ENCODE data around the gene MACROD2. TPM values are rescaled to one million over a fixed set of nuclear protein-coding genes. Genes with fewer than 3 reads are reported as not detected.

MACROD2 gene
- polyA plus RNA-seq, 1 donor (not counting 4 experiments of a cell fraction or from before 2014, with no cell fraction given): 0.71 TPM

GRCh38 chr20:14732996-14733395 lies 737.7 kb downstream of the MACROD2 start:
- Histone ChIP-seq H3K9me3 (ENCODE audit: control insufficient read depth, low read depth, low read length) (no peaks in the 10 kb centered on the region), H4K20me1 (ENCODE audit: control insufficient read depth, extremely low read depth, insufficient read depth, low read length) (no peaks in the 10 kb centered on the region), H3K79me2 (ENCODE audit: control insufficient read depth, insufficient read depth, low read length) (no peaks in the 10 kb centered on the region), H3K4me2 (ENCODE audit: control insufficient read depth, extremely low read depth, insufficient read depth, low read depth, low read length) (no peak overlapping the region), H3K27me3 (ENCODE audit: control insufficient read depth, extremely low read depth, insufficient read depth, low read length) (no peaks in the 10 kb centered on the region), H3K9me1 (ENCODE audit: control insufficient read depth, extremely low read depth, insufficient read depth, low read length) (no peaks in the 10 kb centered on the region), H3K36me3 (ENCODE audit: control insufficient read depth in 2 of 2, extremely low read depth in 1 of 2, insufficient read depth in 2 of 2, low read length in 2 of 2) (no peaks in the 10 kb centered on the region), H3K4me3 (ENCODE audit: control insufficient read depth in 2 of 3, extremely low read depth in 1 of 3, insufficient read depth in 2 of 3, low read depth in 1 of 3, low read length in 3 of 3) (no peak overlapping the region), H3K4me1 (ENCODE audit: control insufficient read depth, extremely low read depth, insufficient read depth, low read length) (no peaks in the 10 kb centered on the region), H3K27ac (ENCODE audit: control insufficient read depth, insufficient read depth, low read length) (no peak overlapping the region), H2AFZ (ENCODE audit: control insufficient read depth, low read length) (no peak overlapping the region), H3K9ac (ENCODE audit: control insufficient read depth, extremely low read depth, insufficient read depth, low read length) (no peak overlapping the region)
- FAIRE-seq (no peak), DNase-seq (ENCODE audit: low read depth, low spot score) (no peak)
- no peak for TF ChIP-seq EZH2 (IDR thresholded peaks at IDR 0.05; ENCODE audit: low read length)
- TF ChIP-seq, protein P1, sequence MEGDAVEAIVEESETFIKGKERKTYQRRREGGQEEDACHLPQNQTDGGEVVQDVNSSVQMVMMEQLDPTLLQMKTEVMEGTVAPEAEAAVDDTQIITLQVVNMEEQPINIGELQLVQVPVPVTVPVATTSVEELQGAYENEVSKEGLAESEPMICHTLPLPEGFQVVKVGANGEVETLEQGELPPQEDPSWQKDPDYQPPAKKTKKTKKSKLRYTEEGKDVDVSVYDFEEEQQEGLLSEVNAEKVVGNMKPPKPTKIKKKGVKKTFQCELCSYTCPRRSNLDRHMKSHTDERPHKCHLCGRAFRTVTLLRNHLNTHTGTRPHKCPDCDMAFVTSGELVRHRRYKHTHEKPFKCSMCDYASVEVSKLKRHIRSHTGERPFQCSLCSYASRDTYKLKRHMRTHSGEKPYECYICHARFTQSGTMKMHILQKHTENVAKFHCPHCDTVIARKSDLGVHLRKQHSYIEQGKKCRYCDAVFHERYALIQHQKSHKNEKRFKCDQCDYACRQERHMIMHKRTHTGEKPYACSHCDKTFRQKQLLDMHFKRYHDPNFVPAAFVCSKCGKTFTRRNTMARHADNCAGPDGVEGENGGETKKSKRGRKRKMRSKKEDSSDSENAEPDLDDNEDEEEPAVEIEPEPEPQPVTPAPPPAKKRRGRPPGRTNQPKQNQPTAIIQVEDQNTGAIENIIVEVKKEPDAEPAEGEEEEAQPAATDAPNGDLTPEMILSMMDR (optimal IDR thresholded peaks at IDR 0.05 in 1 of 3, IDR thresholded peaks at IDR 0.05 in 1 of 3, conservative IDR thresholded peaks at IDR 0.05 in 1 of 3; ENCODE audit: extremely low read depth in 1 of 3, insufficient read depth in 2 of 3, low read length in 3 of 3): no peak
- dilution Hi-C loops (cut with MboI; ENCODE audit: extremely low pct_ligation_motif_present, low sequenced_read_pairs): no loop called here

DNA sequence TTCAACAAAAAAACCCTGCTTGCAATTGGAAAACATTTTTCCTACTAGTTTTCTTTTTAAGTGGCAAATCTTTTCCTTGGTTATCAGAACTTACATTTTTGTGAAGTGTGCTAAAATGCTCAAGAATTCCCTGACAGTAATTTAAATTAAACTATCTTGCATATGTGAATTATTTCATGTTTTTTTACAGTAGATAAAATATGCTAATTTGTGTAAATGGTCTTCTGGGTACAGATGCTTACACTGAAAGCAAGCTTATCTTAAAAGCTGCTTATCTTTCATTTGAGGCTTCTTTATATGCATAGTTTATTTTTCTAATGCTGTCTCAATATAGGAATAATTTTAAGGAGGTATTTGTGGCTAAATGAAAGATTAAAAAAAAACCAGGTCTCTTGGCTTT lies 745.1 kb downstream of the MACROD2 start:
- TF ChIP-seq, protein P1 (optimal IDR thresholded peaks at IDR 0.05 in 1 of 3, IDR thresholded peaks at IDR 0.05 in 1 of 3, conservative IDR thresholded peaks at IDR 0.05 in 1 of 3; ENCODE audit: extremely low read depth in 1 of 3, insufficient read depth in 2 of 3, low read length in 3 of 3): no peak
- TF ChIP-seq EZH2 (IDR thresholded peaks at IDR 0.05; ENCODE audit: low read length): no peak
- Histone ChIP-seq H2AFZ (ENCODE audit: control insufficient read depth, low read length) (no peak overlapping the region), H3K9me3 (ENCODE audit: control insufficient read depth, low read depth, low read length) (no peaks in the 10 kb centered on the region), H3K79me2 (ENCODE audit: control insufficient read depth, insufficient read depth, low read length) (no peaks in the 10 kb centered on the region), H3K9ac (ENCODE audit: control insufficient read depth, extremely low read depth, insufficient read depth, low read length) (no peak overlapping the region), H4K20me1 (ENCODE audit: control insufficient read depth, extremely low read depth, insufficient read depth, low read length) (no peaks in the 10 kb centered on the region), H3K4me3 (ENCODE audit: control insufficient read depth in 2 of 3, extremely low read depth in 1 of 3, insufficient read depth in 2 of 3, low read depth in 1 of 3, low read length in 3 of 3) (no peak overlapping the region), H3K36me3 (ENCODE audit: control insufficient read depth in 2 of 2, extremely low read depth in 1 of 2, insufficient read depth in 2 of 2, low read length in 2 of 2) (no peaks in the 10 kb centered on the region), H3K9me1 (ENCODE audit: control insufficient read depth, extremely low read depth, insufficient read depth, low read length) (no peaks in the 10 kb centered on the region), H3K4me1 (ENCODE audit: control insufficient read depth, extremely low read depth, insufficient read depth, low read length) (no peaks in the 10 kb centered on the region), H3K27ac (ENCODE audit: control insufficient read depth, insufficient read depth, low read length) (no peak overlapping the region), H3K4me2 (ENCODE audit: control insufficient read depth, extremely low read depth, insufficient read depth, low read depth, low read length) (no peak overlapping the region), H3K27me3 (ENCODE audit: control insufficient read depth, extremely low read depth, insufficient read depth, low read length) (no peaks in the 10 kb centered on the region)
- FAIRE-seq (no peak), DNase-seq (ENCODE audit: low read depth, low spot score) (no peak)
- dilution Hi-C loops (cut with MboI; ENCODE audit: extremely low pct_ligation_motif_present, low sequenced_read_pairs): no loop called here
